C4-2B (cell line): Measurements from ENCODE around the gene TULP3.

Experiments
- CTCF ChIP-seq: fragments of 450-650 bp; conservative IDR thresholded peaks from 2 replicates; pipeline ENCODE4 v1.5.1; 2017; ENCODE audit warnings: mild to moderate bottlenecking
- ZFX ChIP-seq: fragments of 450-650 bp; IDR thresholded peaks from 2 replicates; pipeline ENCODE4 v1.6.1; 2017

DNA sequence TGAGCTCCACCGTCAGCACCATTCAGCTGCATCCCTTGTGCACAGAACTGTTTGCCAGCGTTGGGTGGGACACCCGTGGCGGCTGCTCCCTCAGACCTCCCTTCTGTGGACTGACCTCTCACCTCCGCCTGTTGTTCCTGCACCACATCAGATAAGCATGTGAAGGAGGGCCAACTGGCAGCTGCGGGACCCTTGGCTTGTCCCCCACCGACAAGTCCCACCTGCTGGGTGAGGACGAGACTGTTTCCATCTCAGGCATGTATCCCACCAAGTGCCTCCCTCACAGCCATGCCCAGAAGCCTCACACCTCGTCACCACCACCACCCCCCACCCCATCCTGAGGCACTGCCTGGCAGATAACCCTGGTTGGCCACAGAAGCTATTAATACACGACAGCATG, 49.9 kb downstream of the TULP3 start:
- TF ChIP-seq CTCF, result no peak
- no peak for TF ChIP-seq ZFX
